Stomach smooth muscle (tissue), 2 donors: Measurements from ENCODE around the gene ATAD3B.

ENCODE experiments used
- H3K27ac ChIP-seq: one replicate; pipeline ENCODE4 v1.7.0; 2013; ENCODE audit warnings: mild to moderate bottlenecking, low read length, inconsistent platforms
- H3K27me3 ChIP-seq, 2 donors: one replicate each; pipeline ENCODE4 v1.7.0; 2013; ENCODE audit warnings: low read length in 2 of 2; ENCODE audit not compliant: insufficient read depth in 2 of 2, control insufficient read depth in 1 of 2
- H3K36me3 ChIP-seq, 2 donors: one replicate each; pipeline ENCODE4 v1.7.0; 2013; ENCODE audit warnings: low read length in 2 of 2; ENCODE audit not compliant: control insufficient read depth in 2 of 2, insufficient read depth in 2 of 2
- H3K4me1 ChIP-seq: one replicate; pipeline ENCODE4 v1.7.0; 2013; ENCODE audit warnings: low read length; ENCODE audit not compliant: control insufficient read depth, insufficient read depth
- H3K4me3 ChIP-seq, 2 donors: one replicate each; pipeline ENCODE4 v1.7.0; 2013; ENCODE audit warnings: low read length in 2 of 2
- H3K9ac ChIP-seq, 2 donors: one replicate each; pipeline ENCODE4 v1.7.0; 2013; ENCODE audit warnings: low read length in 2 of 2, mild to moderate bottlenecking in 1 of 2
- H3K9me3 ChIP-seq, 2 donors: one replicate each; pipeline ENCODE4 v1.7.0; 2013; ENCODE audit warnings: low read length in 2 of 2; ENCODE audit not compliant: control insufficient read depth in 2 of 2
- donor health status: healthy.
- donor health status: Pancreatic carcinoma.

The ATAD3B gene

GRCh38 chr1:1434131-1434823 lies 37.3 kb upstream of the ATAD3B start:
- H3K36me3 ChIP-seq, result no peaks in the 10 kb centered on the region
- no peaks in the 10 kb centered on the region for H3K9me3 ChIP-seq
- H3K27ac ChIP-seq, result peak overlapping the region; percentile 99
- H3K9ac ChIP-seq, result peak overlapping the region; percentile 74 to 82
- H3K27me3 ChIP-seq, result no peaks in the 10 kb centered on the region
- H3K4me1 ChIP-seq, result peaks cover 86% of the 10 kb centered on the region
- peak overlapping the region; percentile 62 to 78 for H3K4me3 ChIP-seq

- Histone ChIP-seq H3K4me1 (peaks cover 81% of the 10 kb centered on the region), H3K9ac (peak overlapping the region; percentile 74 to 82), H3K9me3 (no peaks in the 10 kb centered on the region), H3K4me3 (peak overlapping the region; percentile 62 to 78), H3K27me3 (no peaks in the 10 kb centered on the region), H3K36me3 (no peaks in the 10 kb centered on the region), H3K27ac (peak overlapping the region; percentile 99)
These were observed 36.8 kb upstream of the ATAD3B start for GRCh38 chr1:1434824-1435105.

GRCh38 chr1:1435106-1435903 lies 36.3 kb upstream of the ATAD3B start, which contains the start of gene VWA1:
TSS of gene VWA1 (plus strand) at chr1:1435690. CDS start at chr1:1435749, 59 bp downstream.
- H3K27ac ChIP-seq, result peak within 1 kb of the TSS; percentile 99
- H3K4me1 ChIP-seq, result peaks cover 79% of the 10 kb centered on the region
- no peaks in the 10 kb centered on the region for H3K9me3 ChIP-seq
- peak within 1 kb of the TSS; percentile 78 to 83 for H3K4me3 ChIP-seq
- H3K27me3 ChIP-seq, result no peaks in the 10 kb centered on the region
- peak within 1 kb of the TSS; percentile 76 to 82 for H3K9ac ChIP-seq
- no peaks in the 10 kb centered on the region for H3K36me3 ChIP-seq

- peaks cover 79% of the 10 kb centered on the region for H3K4me1 ChIP-seq
- H3K9ac ChIP-seq, result peak overlapping the region; percentile 76 to 80
- H3K9me3 ChIP-seq, result no peaks in the 10 kb centered on the region
- H3K27me3 ChIP-seq, result no peaks in the 10 kb centered on the region
- H3K27ac ChIP-seq, result no peak overlapping the region
- no peaks in the 10 kb centered on the region for H3K36me3 ChIP-seq
- peak overlapping the region; percentile 78 to 83 for H3K4me3 ChIP-seq
These were observed 35.5 kb upstream of the ATAD3B start for GRCh38 chr1:1435911-1436629.

GRCh38 chr1:1436630-1437032 lies 34.9 kb upstream of the ATAD3B start:
- H3K4me1 ChIP-seq, result peaks cover 77% of the 10 kb centered on the region
- no peaks in the 10 kb centered on the region for H3K9me3 ChIP-seq
- H3K9ac ChIP-seq, result peak overlapping the region; percentile 76 to 80
- H3K36me3 ChIP-seq, result no peaks in the 10 kb centered on the region
- H3K27me3 ChIP-seq, result no peaks in the 10 kb centered on the region
- peak overlapping the region; percentile 78 to 83 for H3K4me3 ChIP-seq
- H3K27ac ChIP-seq, result no peak overlapping the region

GRCh38 chr1:1437033-1437903 lies 34.3 kb upstream of the ATAD3B start:
- Histone ChIP-seq H3K4me1 (peaks cover 76% of the 10 kb centered on the region), H3K27me3 (no peaks in the 10 kb centered on the region), H3K27ac (no peak overlapping the region), H3K9ac (peak overlapping the region; percentile 76 to 80), H3K36me3 (no peaks in the 10 kb centered on the region), H3K9me3 (no peaks in the 10 kb centered on the region), H3K4me3 (peak overlapping the region; percentile 78 to 83)

GRCh38 chr1:1437904-1438376 lies 33.6 kb upstream of the ATAD3B start:
- Histone ChIP-seq H3K36me3 (no peaks in the 10 kb centered on the region), H3K4me1 (peaks cover 69% of the 10 kb centered on the region), H3K9ac (no peak overlapping the region), H3K27ac (no peak overlapping the region), H3K9me3 (no peaks in the 10 kb centered on the region), H3K27me3 (no peaks in the 10 kb centered on the region), H3K4me3 (no peak overlapping the region)

- Histone ChIP-seq H3K4me3 (no peak overlapping the region), H3K9me3 (no peaks in the 10 kb centered on the region), H3K27ac (no peak overlapping the region), H3K36me3 (no peaks in the 10 kb centered on the region), H3K9ac (no peak overlapping the region), H3K4me1 (peaks cover 61% of the 10 kb centered on the region), H3K27me3 (no peaks in the 10 kb centered on the region)
These were observed 32.8 kb upstream of the ATAD3B start for GRCh38 chr1:1438531-1439381.

- Histone ChIP-seq H3K27ac (no peak overlapping the region), H3K9me3 (no peaks in the 10 kb centered on the region), H3K36me3 (no peaks in the 10 kb centered on the region), H3K27me3 (no peaks in the 10 kb centered on the region), H3K9ac (no peak overlapping the region), H3K4me3 (no peak overlapping the region), H3K4me1 (peaks cover 52% of the 10 kb centered on the region)
These were observed 31.9 kb upstream of the ATAD3B start for GRCh38 chr1:1439546-1440261.
